COLO829 (cell line): ENCODE data around the gene CAV2.

Experiments
- DNase-seq: peaks from one replicate; pipeline ENCODE4 v3.0.0; 2012; ENCODE audit warnings: low spot score

CAV2 gene

GRCh38 chr7:116547347-116547746, 47.8 kb downstream of the CAV2 start:
- no peak for DNase-seq

- no peak for DNase-seq
These were observed 49.0 kb downstream of the CAV2 start for GRCh38 chr7:116548506-116548905.

GRCh38 chr7:116549370-116549769, 49.8 kb downstream of the CAV2 start:
- DNase-seq = no peak

- DNase-seq = no peak
These were observed 52.2 kb downstream of the CAV2 start for GRCh38 chr7:116551692-116552091.

GRCh38 chr7:116552602-116553001, 53.1 kb downstream of the CAV2 start:
- no peak for DNase-seq

GRCh38 chr7:116553168-116553964, 53.8 kb downstream of the CAV2 start:
- DNase-seq = no peak

- no peak for DNase-seq
These were observed 54.9 kb downstream of the CAV2 start for GRCh38 chr7:116554436-116554835.

GRCh38 chr7:116554911-116555310, 55.4 kb downstream of the CAV2 start:
- no peak for DNase-seq

GRCh38 chr7:116557066-116557585, 57.6 kb downstream of the CAV2 start:
- no peak for DNase-seq

GRCh38 chr7:116557901-116558300, 58.4 kb downstream of the CAV2 start:
- DNase-seq = no peak
